HCT116 (cell line): Measurements from ENCODE around the gene ERBB4. TPM values are rescaled to one million over a fixed set of nuclear protein-coding genes. Genes with fewer than 3 reads are reported as not detected.

Experiments used
- ATAC-seq: fragments of 200-7000 bp; cut with Tn5 transposase; 2 replicates; pipeline ENCODE4 v1.9.1; 2020; ENCODE audit warnings: mild to moderate bottlenecking, moderate library complexity
- BruUV-seq: library from RNA; stranded (reverse); fragments of 400-500 nt; replicated peaks from 2 replicates; lab custom pipeline; 2021; lab: Mats Ljungman, UMichigan
- CTCF ChIA-PET: fragments of 300-600 bp; sonication (Branson Sonifier 250); formaldehyde crosslinking; loops from one replicate; lab custom pipeline; 2021; ENCODE audit warnings: antibody characterized with exemption; lab: Charles Lee
- POLR2A ChIA-PET: fragments of 300-600, 350-600 bp; sonication (Branson Sonifier 250); formaldehyde crosslinking; loops from one replicate; lab custom pipeline; 2021; ENCODE audit warnings: antibody characterized with exemption; lab: Charles Lee
- RAD21 ChIA-PET, 2 experiments: fragments of 300-600 bp; sonication (Branson Sonifier 250); formaldehyde crosslinking; loops; one replicate each; lab custom pipeline; 2023; ENCODE audit warnings: low total read pairs in 2 of 2; ENCODE audit not compliant: uncharacterized antibody in 2 of 2, unreplicated experiment in 2 of 2, low non-redundant PET in 1 of 2; lab: Charles Lee
- DNase-seq: peaks from one replicate; pipeline ENCODE4 v3.0.0-alpha.2; 2010; ENCODE audit warnings: low read depth, low spot score
- H2AFZ ChIP-seq: fragments of 200-600 bp; shearing (Covaris generic), sonication (generic); 2 replicates; pipeline ENCODE4 v1.6.1; 2017; ENCODE audit warnings: low read depth, mixed run types, mixed read lengths, antibody characterized with exemption, low read length; ENCODE audit not compliant: poor library complexity, severe bottlenecking
- H3K27ac ChIP-seq: 2 replicates; pipeline ENCODE4 v1.5.1; 2012; ENCODE audit warnings: low read depth, low read length
- H3K27me3 ChIP-seq: fragments of 200-600 bp; sonication (generic); 2 replicates; pipeline ENCODE4 v1.6.1; 2016; ENCODE audit warnings: mixed run types, low read length, mixed read lengths; ENCODE audit not compliant: insufficient read depth
- H3K36me3 ChIP-seq, 2 experiments: fragments of 200-500 bp in 1 of 2; fragments of 200-600 bp in 1 of 2; sonication (Bioruptor generic) in 1 of 2; sonication (generic) in 1 of 2; 2 replicates each; pipeline versions ENCODE4 v1.5.1 to v1.6.1; 2014 to 2016; ENCODE audit warnings: low read length in 2 of 2, inconsistent platforms in 1 of 2, mixed read lengths in 1 of 2, mixed run types in 1 of 2; ENCODE audit not compliant: insufficient read depth in 2 of 2, control insufficient read depth in 1 of 2
- H3K4me1 ChIP-seq, 2 experiments: fragments of 200-600 bp in 1 of 2; sonication (generic) in 1 of 2; 2 replicates each; pipeline versions ENCODE4 v1.5.1 to v1.6.1; 2012 to 2017; ENCODE audit warnings: low read length in 2 of 2, inconsistent platforms in 1 of 2, mild to moderate bottlenecking in 1 of 2, mixed read lengths in 1 of 2, mixed run types in 1 of 2, moderate library complexity in 1 of 2; ENCODE audit not compliant: insufficient read depth in 2 of 2, control insufficient read depth in 1 of 2
- H3K4me2 ChIP-seq: fragments of 200-600 bp; sonication (generic); 2 replicates; pipeline ENCODE4 v1.6.1; 2017; ENCODE audit warnings: mixed run types, low read length, mixed read lengths
- H3K4me3 ChIP-seq, 2 experiments: fragments of 200-600 bp in 1 of 2; sonication (generic) in 1 of 2; replicated peaks in 1 of 2; 2 replicates each; pipeline ENCODE4 v1.5.1; 2011 to 2016; ENCODE audit warnings: low read length in 2 of 2, control low read depth in 1 of 2, low read depth in 1 of 2, mild to moderate bottlenecking in 1 of 2, mixed read lengths in 1 of 2, mixed run types in 1 of 2
- H3K79me2 ChIP-seq: fragments of 200-600 bp; sonication (generic); 2 replicates; pipeline ENCODE4 v1.6.1; 2017; ENCODE audit warnings: mild to moderate bottlenecking, mixed run types, low read length, moderate library complexity, mixed read lengths; ENCODE audit not compliant: insufficient read depth
- H3K9ac ChIP-seq: fragments of 200-600 bp; sonication (generic); 2 replicates; pipeline ENCODE4 v1.6.1; 2016; ENCODE audit warnings: low read length, mixed read lengths
- H3K9me2 ChIP-seq: fragments of 200-600 bp; sonication (generic), shearing (Covaris generic); 2 replicates; pipeline ENCODE4 v1.6.1; 2017; ENCODE audit warnings: mixed run types, mild to moderate bottlenecking, moderate library complexity; ENCODE audit not compliant: insufficient read depth
- H3K9me3 ChIP-seq, 2 experiments: fragments of 200-500 bp in 1 of 2; fragments of 200-600 bp in 1 of 2; sonication (Bioruptor generic) in 1 of 2; sonication (generic) in 1 of 2; 2 replicates each; pipeline ENCODE4 v1.6.1; 2014 to 2017; ENCODE audit warnings: low read length in 2 of 2, mixed read lengths in 2 of 2, inconsistent platforms in 1 of 2, low read depth in 1 of 2, mild to moderate bottlenecking in 1 of 2, mixed run types in 1 of 2, moderate library complexity in 1 of 2; ENCODE audit not compliant: control insufficient read depth in 1 of 2, insufficient read depth in 1 of 2
- H4K20me1 ChIP-seq: fragments of 200-600 bp; sonication (generic), shearing (Covaris generic); 2 replicates; pipeline ENCODE4 v1.6.1; 2017; ENCODE audit warnings: mixed run types, mild to moderate bottlenecking, moderate library complexity; ENCODE audit not compliant: insufficient read depth
- CBX3 ChIP-seq: IDR thresholded peaks from 2 replicates; pipeline ENCODE4 v1.6.1; 2012; ENCODE audit warnings: low read depth
- CTCF ChIP-seq, 3 experiments: fragments of 200-600 bp in 1 of 3; sonication (generic) in 1 of 3; IDR thresholded peaks in 2 of 3; conservative IDR thresholded peaks in 1 of 3; 2 replicates each; pipeline ENCODE4 v1.5.1; 2012 to 2017; ENCODE audit warnings: low read depth in 2 of 3, low read length in 2 of 3, antibody characterized with exemption in 1 of 3, borderline replicate concordance in 1 of 3, control low read depth in 1 of 3, mild to moderate bottlenecking in 1 of 3, mixed read lengths in 1 of 3, mixed run types in 1 of 3, moderate library complexity in 1 of 3; ENCODE audit not compliant: insufficient read depth in 1 of 3
- ELF1 ChIP-seq: IDR thresholded peaks from 2 replicates; pipeline ENCODE4 v1.6.1; 2012; ENCODE audit warnings: low read depth, borderline replicate concordance
- EZH2phosphoT487 ChIP-seq: fragments of 200-600 bp; IDR thresholded peaks from 2 replicates; pipeline ENCODE4 v1.6.1; 2018; ENCODE audit warnings: antibody characterized with exemption, borderline replicate concordance
- RAD21 ChIP-seq: IDR thresholded peaks from 2 replicates; pipeline ENCODE4 v1.6.1; 2012; ENCODE audit warnings: low read depth, mild to moderate bottlenecking
- REST ChIP-seq: IDR thresholded peaks from 2 replicates; pipeline ENCODE4 v1.6.1; 2012; ENCODE audit warnings: low read depth
- SIN3A ChIP-seq: IDR thresholded peaks from 2 replicates; pipeline ENCODE4 v1.6.1; 2012; ENCODE audit warnings: low read depth
- SP1 ChIP-seq: IDR thresholded peaks from 2 replicates; pipeline ENCODE4 v1.6.1; 2012; ENCODE audit warnings: low read depth
- SRF ChIP-seq: IDR thresholded peaks from 2 replicates; pipeline ENCODE4 v1.6.1; 2012; ENCODE audit warnings: low read depth
- YY1 ChIP-seq: IDR thresholded peaks from 2 replicates; pipeline ENCODE4 v1.6.1; 2011; ENCODE audit warnings: low read length, low read depth, moderate library complexity, mild to moderate bottlenecking; ENCODE audit not compliant: insufficient replicate concordance; ENCODE audit errors: extremely low read depth
- ZBTB33 ChIP-seq: IDR thresholded peaks from 2 replicates; pipeline ENCODE4 v1.6.1; 2011; ENCODE audit warnings: mild to moderate bottlenecking, low read length, moderate library complexity; ENCODE audit not compliant: insufficient replicate concordance; ENCODE audit errors: extremely low read depth
- ZFX ChIP-seq: fragments of 450-650 bp; IDR thresholded peaks from 2 replicates; pipeline ENCODE4 v1.6.1; 2017
- intact Hi-C: fragments of 100-400 bp; cut with micrococcal nuclease; formaldehyde crosslinking; loops from 2 replicates; pipeline ENCODE4 v1.10.0; 2022
- total RNA-seq: library from RNA; stranded (reverse); gene quantifications from one replicate; pipeline ENCODE4 v1.2.1, GENCODE V29; 2021; ENCODE audit not compliant: unreplicated experiment

The ERBB4 gene
- total RNA-seq, 1 experiment from 2014 or later: 0.10 TPM

- no peak overlapping the region for H3K4me2 ChIP-seq
- ATAC-seq (no peak), DNase-seq (no peak)
- H3K4me1 ChIP-seq: no peaks in the 10 kb centered on the region
- TF ChIP-seq SIN3A (no peak), ZBTB33 (no peak), YY1 (no peak), RAD21 (no peak), SP1 (no peak), SRF (no peak), CBX3 (no peak), CTCF (IDR thresholded peaks at IDR 0.05 in 2 of 3, conservative IDR thresholded peaks at IDR 0.05 in 1 of 3; ENCODE audit: borderline replicate concordance in 1 of 3, insufficient read depth in 1 of 3, low read depth in 2 of 3, low read length in 2 of 3) (no peak), REST (no peak), ZFX (no peak), EZH2phosphoT487 (no peak), ELF1 (no peak)
- no peak overlapping the region for H3K9ac ChIP-seq
- no peaks in the 10 kb centered on the region for H3K9me2 ChIP-seq
- no peaks in the 10 kb centered on the region for H3K27me3 ChIP-seq
- no peak overlapping the region for H2AFZ ChIP-seq
- CTCF ChIA-PET: no interaction called here
- H3K4me3 ChIP-seq: no peak overlapping the region
- RAD21 ChIA-PET: no interaction called here
- intact Hi-C loops: loop anchor here (5.0 to 10.0 kb wide), 2 partner anchors 396 to 819 kb away; no protein-coding TSS in a partner anchor
- no peaks in the 10 kb centered on the region for H3K36me3 ChIP-seq
- H3K27ac ChIP-seq: no peak overlapping the region
- POLR2A ChIA-PET: no interaction called here
- no peaks in the 10 kb centered on the region for H3K9me3 ChIP-seq
- no peaks in the 10 kb centered on the region for H3K79me2 ChIP-seq
- H4K20me1 ChIP-seq: no peaks in the 10 kb centered on the region
- BruUV-seq: no TSS peak
These were observed 790.3 kb downstream of the ERBB4 start for GRCh38 chr2:211748339-211748738.
